HK-2 (cell line): ENCODE measurements around the gene GABBR2.

Experiments used
- DNase-seq: peaks from one replicate; pipeline ENCODE4 v3.0.0-alpha.2; 2018; ENCODE audit not compliant: unreplicated experiment

GABBR2 gene

DNA sequence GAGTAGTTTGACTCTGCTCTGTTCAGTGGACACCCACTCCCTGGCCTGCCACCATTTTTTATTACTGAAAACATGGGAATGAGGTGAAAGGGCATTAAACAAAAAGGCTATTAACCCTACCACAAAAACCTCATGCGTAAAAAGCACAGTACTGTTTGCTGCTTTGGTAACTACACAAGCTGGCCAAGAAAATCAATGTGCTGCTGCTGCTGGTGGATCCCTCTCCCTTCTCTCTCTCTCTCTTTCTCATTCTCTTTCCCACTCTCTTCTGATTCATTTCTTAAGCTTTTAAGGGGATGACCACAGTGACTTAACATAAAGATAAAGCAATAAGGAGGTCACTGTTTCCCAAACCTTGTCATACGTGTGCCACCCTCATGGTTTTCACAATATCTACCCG, 270.1 kb downstream of the GABBR2 start:
- no peak for DNase-seq

DNA sequence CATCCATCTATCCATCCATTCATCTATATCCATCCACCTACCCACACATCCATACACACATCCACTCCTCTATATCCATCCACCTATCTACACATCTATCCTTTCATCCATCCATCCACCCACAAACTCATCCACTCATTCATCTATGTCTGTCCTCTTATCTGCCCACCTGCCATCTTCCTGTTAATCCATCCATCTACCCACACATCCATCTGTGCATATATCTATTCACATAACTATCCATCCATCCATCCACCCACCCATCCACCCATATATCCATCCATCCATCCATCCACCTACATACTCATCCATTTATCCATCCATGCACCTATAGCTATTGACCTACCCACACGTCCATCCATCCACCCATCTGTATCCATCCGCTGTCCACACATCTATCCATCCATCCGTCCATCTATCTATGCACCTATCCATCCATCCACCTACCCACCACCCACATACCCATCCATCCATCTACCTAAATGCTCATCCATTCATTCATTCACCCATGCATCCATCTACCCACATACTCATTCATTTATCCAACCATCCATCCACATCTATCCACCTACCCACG, 271.2 kb downstream of the GABBR2 start:
- no peak for DNase-seq

DNA sequence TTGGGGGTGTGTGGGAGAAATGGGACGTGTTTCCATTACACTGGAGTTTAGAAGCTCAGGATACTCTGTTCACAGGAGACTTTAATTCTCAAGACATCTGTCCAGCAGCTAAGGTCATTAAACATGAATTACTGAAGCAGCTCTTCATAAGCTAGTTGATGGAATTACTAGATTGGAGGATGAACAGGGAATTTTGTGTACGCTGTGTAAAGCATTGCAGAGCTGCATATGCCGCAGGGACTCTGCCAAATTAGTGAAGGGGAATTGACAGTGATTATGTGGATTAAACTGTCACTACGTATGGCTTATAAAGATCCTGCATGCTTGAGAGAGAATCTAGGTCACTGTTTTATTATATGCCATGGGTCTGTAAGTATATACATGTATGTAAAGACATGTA, 275.8 kb downstream of the GABBR2 start:
- no peak for DNase-seq

DNA sequence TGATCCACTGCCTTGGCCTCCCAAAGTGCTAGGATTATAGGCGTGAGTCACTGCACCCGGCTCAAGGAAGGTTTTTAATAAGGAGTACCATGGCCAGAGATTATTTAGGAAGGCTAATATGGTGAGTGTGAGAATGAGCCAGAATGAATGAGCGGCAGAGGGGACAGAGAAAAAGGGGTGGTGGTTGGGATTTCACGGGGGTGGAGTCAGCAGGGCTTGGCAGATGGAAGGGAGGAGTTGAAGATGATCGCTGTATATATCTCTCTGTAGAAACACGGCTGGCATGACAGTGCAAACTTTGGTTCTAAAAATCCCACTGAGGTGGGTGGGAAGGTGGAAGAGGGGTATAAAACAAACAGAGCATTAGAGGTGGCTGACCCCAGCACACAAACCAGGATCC, 276.6 kb downstream of the GABBR2 start:
- no peak for DNase-seq

DNA sequence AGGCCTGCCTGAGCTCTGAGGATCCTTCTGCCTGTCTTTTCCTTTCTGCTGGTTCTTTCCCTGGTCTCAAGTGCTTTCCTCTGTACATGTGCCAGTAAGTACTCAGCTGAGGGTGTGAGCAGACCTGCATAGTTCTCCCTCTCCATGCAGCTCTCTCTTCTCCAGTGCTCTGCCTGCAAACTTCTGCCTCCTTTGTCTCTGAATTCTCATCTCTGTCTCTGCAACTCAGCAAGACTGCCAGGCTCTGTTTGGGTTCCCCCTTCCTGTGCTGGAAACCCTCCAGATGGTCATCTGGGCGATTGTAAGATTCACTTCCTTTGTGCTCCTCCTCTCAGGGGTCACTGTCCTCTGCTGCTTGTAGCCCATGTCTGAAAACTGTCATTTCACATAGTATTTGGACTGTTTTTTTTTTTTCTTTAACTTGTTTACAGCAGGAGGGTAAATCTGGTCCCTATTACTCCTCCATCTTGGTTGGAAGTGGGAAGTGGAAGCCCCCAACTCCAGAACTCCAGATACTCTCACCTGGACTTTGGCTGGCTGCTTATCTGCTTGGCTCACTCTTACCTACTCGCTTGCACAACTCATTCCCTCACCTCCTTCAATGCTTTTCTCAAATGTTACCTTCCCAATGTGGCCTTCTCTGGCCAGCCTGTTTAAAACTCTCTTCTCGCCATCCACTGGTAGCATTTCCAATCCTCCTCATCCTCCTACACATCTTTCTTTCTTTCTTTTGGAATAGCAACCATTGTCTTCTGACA, 278.0 kb downstream of the GABBR2 start:
- no peak for DNase-seq

DNA sequence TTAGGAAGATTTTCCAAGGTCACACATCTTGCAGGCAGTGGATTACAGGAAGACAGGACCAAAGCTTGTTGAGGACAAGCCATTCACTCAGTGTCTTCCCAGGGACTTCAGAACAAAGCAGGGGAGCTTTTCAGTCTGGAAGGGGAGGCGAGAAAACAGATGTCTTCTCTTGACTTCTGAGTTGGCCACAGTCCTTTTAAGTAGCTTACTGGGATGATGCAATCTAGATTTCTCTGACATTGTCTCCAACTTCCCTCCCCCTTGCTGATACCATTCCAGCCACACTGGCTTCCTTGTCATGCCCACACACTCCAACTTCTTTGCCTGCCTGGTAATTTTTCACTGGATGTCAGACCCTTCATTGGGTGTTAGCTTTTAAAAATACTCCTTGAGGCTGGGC, 279.1 kb downstream of the GABBR2 start:
- DNase-seq, result no peak

DNA sequence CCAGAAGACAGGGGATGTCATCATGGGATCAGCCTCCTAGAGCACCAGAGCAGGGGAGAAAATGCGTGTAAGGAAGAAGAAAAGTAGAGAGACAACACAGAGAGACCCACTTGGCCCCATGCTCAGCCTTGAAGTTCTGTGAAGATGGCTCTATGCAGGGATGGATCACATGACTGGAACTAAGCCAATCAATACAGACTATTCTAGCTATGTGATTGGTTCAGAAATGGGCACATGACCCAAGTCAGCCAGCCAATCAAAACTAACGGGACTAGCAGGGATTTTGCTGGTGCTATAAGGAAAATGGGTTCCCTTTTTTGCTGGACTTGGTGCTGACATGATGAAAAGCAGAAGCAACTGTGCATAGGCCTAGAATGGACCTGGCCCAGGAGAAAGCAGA, 280.3 kb downstream of the GABBR2 start:
- no peak for DNase-seq

DNA sequence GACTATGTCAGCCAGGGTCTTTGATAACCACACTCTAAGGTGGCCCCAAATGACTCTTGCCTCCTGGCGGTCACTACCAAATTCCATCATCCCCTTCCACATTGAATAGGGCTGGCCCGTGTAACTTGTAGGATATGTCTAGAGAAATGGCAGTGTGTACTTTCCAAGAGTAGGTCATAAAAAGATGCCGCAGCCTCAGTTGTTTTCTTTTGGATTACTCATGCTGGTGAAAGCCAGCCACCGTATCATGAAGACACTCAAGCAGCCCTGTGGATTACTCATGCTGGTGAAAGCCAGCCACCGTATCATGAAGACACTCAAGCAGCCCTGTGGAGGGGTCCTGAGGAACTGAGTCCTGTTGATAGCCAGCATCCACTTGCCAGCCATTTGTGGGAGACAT, 281.2 kb downstream of the GABBR2 start:
- DNase-seq, result no peak

DNA sequence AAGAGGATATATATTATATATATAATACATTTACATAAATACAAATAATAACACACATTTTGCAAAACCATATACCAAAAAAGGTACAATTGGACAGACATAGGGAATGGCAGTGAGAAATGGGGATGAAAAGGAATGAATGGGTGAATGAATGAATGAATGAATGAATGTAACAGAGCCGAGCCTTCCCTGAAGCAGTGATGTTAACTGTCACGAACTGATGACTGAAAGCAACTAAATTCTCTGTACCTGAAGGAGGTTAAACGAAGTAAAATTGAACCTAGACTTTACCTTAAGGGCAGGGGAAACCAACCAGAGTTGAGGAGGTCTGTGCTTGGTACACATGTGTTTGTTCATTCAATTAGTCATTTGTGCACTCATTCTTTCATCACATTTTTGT, 283.7 kb downstream of the GABBR2 start:
- no peak for DNase-seq

DNA sequence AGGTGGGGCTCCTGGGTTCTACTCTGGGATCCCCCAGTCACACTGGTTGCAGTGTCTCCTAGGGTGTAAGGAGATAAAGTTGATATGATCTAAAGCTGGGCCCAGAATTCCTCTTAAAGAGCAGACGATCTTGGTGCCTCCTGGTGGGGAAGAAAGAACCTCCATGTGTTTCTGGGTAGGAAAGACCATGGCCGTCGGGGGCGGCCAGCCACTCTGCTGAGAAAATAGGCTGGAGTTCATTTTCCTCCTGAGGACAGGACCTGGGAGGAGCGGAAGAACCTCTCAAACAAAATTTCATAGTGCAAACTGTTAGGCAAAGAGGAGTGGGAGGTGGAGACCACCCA, 289.5 kb downstream of the GABBR2 start:
- DNase-seq, result no peak

DNA sequence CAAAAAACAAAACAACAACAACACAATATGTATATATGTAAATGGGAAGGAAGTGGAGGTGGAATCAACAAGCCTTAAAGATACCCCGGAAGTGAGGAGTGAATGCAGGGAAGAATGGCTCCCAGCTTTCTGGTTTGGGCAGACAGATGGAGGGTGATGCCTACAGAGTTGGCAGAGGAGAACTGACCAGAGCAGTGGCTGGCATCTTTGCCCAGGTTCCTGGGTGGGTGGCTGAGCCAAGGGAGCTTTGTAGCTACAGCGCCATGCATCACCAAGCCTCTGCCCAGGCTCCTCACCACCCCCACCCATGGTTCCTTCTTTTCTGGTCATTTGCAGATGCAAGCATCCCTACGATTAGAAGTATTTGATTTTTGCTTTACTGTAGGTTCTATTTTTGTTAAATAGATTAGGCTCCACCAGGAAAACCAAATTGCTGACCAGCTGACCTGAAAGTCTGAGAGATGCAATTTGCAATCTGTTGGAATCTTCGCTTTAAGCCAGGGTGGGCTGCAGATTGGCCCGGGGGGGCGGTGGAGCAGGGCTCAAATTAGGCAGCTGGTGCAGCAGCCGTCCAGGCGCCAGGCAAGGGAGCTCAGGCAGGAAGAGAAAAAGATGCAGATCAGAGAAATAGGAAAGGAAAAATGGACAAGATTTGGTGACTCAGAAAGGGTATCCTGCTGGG, 290.0 kb downstream of the GABBR2 start:
- DNase-seq, result no peak

DNA sequence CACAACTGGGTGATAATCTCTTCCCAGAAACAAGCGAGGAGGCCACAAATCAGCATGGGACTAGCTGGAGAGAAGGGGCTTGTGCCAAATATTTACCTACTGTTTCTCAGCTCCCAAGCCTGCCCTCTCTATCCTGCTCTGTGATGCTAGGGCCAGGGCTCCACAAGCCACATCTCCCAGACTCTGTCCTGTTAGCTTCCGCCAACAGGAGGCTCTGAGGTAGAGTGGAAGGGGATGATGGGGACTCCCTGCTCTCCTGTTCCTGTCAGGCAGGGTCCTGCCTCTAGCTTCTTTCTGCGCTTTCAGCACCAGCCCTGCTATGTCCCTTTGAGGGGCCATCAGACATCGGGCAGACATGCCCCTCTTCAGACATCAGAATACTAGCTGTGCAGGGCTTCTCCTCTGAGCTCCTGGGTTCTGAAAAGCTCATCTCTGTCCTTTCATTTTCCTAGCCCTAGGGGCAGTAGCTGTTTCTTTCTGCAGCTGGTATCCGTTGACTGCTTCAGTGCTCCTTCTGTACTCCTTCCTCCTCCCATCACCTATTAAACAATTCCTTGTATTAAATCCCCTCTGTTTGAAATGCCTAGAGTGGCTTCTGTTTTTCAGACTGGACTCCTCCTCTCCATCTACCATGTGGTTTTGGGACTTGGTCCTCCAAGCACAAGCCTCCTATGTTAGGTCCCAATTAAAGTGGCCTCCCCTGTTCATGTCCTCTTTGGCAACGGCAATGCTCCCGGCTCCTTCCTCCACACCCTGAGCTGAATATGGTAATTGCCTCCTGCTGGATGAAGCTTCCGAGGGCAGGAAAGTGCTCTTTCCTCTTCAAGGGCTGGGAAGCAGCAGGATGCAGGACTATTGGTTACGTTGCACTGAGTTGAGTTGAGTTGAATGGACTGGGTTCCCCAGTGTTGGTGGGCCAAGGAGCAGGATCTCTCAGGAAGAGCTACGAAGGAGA, 292.2 kb downstream of the GABBR2 start:
- no peak for DNase-seq

DNA sequence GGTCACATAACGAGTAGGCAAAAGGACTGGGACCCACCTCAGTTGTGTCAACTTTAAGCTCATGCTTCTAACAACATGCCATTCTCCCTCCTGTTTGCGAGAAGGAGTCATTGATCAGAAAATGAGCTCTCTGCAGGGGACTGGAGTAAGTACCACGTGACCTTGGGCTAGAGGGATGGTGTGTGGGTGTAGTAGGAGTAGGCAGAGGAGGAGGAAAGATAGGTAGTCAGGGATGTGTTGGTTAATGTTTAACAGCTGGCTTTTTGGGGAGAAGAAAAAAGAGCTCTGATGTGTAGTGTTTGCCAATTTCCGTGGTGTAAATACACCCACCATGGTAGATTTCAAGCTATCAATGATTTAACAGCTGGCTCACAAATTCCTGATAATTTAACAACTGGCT, 293.0 kb downstream of the GABBR2 start:
- no peak for DNase-seq

DNA sequence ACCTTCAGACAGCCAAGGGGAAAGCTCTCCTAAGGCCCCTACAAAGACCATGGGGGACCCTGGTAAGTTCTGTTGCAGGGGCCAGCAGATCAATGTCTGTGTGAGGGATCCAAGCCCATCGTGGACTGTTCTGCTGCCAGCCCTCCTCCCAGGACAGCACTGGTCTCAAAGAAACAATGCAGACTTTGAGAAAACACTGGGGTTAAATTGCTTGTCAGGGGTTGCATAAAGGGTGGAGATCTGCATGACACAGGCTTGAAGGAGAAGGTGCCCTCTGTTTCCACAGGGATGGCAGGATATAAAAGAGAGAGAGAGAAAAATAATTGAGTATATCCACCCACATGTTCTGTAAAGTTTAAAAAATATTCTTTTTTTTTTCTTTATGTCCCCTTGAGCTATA, 295.7 kb downstream of the GABBR2 start:
- DNase-seq, result no peak

DNA sequence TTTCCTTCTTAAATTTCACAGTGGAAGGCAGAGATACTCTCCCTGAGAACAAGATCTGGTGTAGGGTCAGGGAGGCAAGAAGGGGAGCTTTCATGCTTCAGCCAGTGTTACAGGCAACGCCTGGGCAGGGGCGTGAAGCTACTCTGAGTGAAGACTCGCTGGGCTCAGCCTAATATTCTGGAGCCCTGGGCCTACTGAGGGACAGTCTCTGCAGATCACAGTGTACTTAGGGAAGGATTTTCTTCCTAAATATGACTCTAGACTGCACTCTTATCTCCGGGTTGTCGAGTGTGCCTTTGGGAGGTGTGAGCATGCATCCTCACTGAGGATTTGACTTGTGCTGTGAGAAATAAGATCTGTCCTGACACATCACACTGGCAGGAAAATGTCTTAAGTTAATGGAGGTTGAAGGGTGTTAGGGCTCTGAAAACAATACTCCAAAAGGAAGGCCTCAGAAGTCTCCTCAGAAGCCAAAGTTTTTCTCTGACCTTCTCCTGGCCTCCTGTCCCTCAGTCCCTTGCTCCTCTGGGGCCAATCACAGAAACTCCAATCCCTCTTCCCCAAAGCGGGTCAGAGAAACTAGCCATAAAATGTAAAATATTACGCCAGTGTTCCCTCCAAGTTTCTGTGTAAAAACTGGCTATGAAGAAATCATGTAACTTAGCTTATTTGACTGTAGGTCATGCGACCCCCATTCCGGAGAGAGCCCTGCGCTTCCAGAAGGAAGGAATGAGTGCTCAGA, 296.5 kb downstream of the GABBR2 start:
- no peak for DNase-seq

DNA sequence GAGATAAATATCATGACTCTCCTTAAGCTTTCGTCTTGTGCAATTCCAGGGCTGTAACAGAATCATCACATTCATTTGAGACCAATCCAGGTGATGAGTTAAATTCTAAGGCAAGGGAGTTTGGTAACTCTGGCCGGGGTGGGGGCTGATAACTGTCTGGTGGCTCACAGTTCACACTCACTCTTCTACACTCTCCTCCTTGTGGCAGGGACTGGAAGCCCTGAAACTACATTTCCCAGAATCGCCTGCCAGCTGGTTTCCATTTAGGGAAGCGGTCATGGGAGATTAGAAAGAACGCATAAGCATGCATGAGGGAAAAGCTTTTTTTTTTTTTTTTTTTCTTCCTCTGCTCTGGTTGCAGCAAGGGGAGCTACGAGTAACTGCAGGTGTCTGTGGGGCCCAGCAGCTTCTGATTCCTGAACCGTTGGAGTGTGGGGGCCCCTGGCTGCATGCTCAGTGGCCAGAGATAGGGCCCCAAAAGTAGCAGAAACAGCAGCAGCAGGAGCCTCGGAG, 298.5 kb downstream of the GABBR2 start:
- DNase-seq, result no peak

DNA sequence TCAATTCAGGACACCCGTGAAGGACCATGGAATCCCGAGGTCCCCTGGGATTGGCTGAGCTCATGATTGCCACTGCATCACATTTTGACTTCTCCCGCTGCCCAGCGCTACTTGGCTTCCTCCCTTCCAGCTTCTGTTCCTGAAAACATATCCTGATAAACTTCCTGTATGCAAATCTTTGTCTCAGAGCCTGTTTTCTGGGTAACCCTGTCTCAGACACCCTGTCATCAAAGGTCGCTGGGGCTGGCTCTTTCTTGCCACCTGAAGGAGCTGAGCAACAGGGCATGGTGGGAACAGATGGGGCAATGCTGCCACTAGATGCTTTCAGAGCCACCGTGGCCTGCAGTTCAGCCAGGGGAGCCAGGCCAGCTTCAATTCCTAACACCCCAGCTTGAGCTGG, 299.0 kb downstream of the GABBR2 start:
- DNase-seq, result no peak

DNA sequence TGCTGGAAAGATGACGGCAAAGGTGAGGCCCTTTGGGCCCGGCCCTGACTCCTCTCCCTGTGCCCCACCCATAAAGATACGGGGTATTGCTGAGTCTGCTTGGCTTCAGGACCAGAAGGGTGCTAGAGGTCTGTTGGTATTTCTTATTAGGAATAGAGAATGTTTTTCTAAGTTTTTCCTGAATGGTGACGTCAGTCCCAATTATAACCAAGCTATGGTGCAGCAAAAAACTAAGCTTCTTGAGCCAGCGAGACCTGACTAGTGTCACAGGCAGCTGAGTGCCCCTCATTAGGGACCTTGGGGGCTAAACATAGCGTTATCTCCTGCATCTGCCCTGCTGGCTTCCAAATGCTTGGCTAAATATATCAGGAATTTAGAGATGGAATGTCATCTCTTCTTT, 302.3 kb downstream of the GABBR2 start:
- DNase-seq, result no peak

DNA sequence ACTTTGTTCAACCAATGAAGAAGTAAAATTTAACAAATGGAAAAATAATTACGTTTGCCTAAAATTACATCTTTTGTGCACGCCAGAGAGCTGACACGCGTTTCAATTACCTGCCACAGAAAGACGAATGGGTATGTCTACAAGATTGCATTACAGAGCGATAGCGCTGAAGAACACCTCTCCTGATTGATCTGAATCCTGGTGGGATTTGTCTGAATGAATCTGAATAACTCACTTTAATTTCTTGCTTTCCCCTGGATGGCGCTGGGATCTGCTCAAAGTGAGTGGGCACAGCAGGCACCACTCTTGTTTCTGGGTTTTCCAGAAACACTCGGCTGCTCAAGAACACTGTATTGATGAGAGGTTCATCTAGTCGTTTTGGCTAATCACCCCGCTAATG, 304.5 kb downstream of the GABBR2 start:
- no peak for DNase-seq

DNA sequence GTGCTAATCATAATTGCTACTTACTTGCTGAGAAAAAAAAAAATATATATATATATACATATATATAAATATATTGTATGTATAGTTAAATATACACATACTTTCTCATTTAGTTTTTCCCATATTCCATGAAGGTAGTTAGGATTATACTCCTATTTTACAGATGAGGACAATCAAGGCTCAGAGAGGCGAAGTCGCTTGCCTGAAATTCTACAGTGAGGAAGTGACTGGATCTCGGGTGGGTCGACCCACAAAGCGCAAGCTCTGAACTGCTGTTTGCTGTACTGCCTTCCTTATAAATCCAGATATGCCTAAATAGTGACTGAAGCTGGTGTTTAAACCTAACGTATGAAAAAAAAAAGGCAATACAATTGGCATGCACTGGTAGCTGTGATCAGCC, 305.0 kb downstream of the GABBR2 start:
- DNase-seq, result no peak
